T-helper 2 cell (primary cell): Measurements from ENCODE around the gene ZNF148.
A peak's percentile ranks its signal among the peaks of the same experiment; 100 is the strongest.

Experiments used
- DNase-seq, 5 experiments: peaks; one replicate each; pipeline versions ENCODE4 v3.0.0 to v3.0.0-alpha.2; 2012 to 2022

Gene ZNF148

GRCh38 chr3:125213946-125214542 lies 161.1 kb downstream of the ZNF148 start:
- DNase-seq = no peak

GRCh38 chr3:125213364-125213755 lies 161.8 kb downstream of the ZNF148 start:
- no peak for DNase-seq

- DNase-seq = no peak
Observed at GRCh38 chr3:125212509-125213363, 162.4 kb downstream of the ZNF148 start, which contains the start of gene SLC12A8. TSS of gene SLC12A8 (minus strand) at chr3:125212748. CDS start at chr3:125211349, 1,399 bp downstream.

- DNase-seq = no peak
Observed at GRCh38 chr3:125212091-125212508, 163.0 kb downstream of the ZNF148 start.

- no peak for DNase-seq
Observed at GRCh38 chr3:125211523-125212090, 163.5 kb downstream of the ZNF148 start.

- no peak for DNase-seq
Observed at GRCh38 chr3:125207949-125208568, 167.1 kb downstream of the ZNF148 start.

- DNase-seq = no peak
Observed at GRCh38 chr3:125207507-125207906, 167.6 kb downstream of the ZNF148 start.

GRCh38 chr3:125206934-125207333 lies 168.2 kb downstream of the ZNF148 start:
- no peak for DNase-seq

- no peak for DNase-seq
Observed at GRCh38 chr3:125203731-125204130, 171.4 kb downstream of the ZNF148 start.

- peak in 1 of 5 experiments; percentile 26 for DNase-seq
Observed at GRCh38 chr3:125202197-125202596, 172.9 kb downstream of the ZNF148 start.

GRCh38 chr3:125200731-125201139 lies 174.4 kb downstream of the ZNF148 start:
- DNase-seq = peak in 1 of 5 experiments; percentile 21

- peak in 1 of 5 experiments; percentile 38 for DNase-seq
Observed at GRCh38 chr3:125194849-125195601, 180.1 kb downstream of the ZNF148 start.

- no peak for DNase-seq
Observed at GRCh38 chr3:125194061-125194848, 180.9 kb downstream of the ZNF148 start.

- no peak for DNase-seq
Observed at GRCh38 chr3:125192190-125193035, 182.7 kb downstream of the ZNF148 start.

GRCh38 chr3:125191730-125192129 lies 183.4 kb downstream of the ZNF148 start:
- no peak for DNase-seq

- DNase-seq = no peak
Observed at GRCh38 chr3:125191256-125191655, 183.9 kb downstream of the ZNF148 start.

GRCh38 chr3:125190786-125191185 lies 184.3 kb downstream of the ZNF148 start:
- DNase-seq = no peak

- no peak for DNase-seq
Observed at GRCh38 chr3:125189378-125190165, 185.6 kb downstream of the ZNF148 start.

GRCh38 chr3:125188955-125189354 lies 186.2 kb downstream of the ZNF148 start:
- no peak for DNase-seq

- no peak for DNase-seq
Observed at GRCh38 chr3:125187599-125187910, 187.6 kb downstream of the ZNF148 start.
